ENCODE measurements around the gene CDC42BPA. TPM values are rescaled to one million over a fixed set of nuclear protein-coding genes. Genes with fewer than 3 reads are reported as not detected.

CDC42BPA gene
- total and polyA plus RNA-seq, 2 of the 8 experiments (the other 6 are each of a cell fraction or from before 2014, with no cell fraction given), result 7.1 to 28.5 TPM

DNA sequence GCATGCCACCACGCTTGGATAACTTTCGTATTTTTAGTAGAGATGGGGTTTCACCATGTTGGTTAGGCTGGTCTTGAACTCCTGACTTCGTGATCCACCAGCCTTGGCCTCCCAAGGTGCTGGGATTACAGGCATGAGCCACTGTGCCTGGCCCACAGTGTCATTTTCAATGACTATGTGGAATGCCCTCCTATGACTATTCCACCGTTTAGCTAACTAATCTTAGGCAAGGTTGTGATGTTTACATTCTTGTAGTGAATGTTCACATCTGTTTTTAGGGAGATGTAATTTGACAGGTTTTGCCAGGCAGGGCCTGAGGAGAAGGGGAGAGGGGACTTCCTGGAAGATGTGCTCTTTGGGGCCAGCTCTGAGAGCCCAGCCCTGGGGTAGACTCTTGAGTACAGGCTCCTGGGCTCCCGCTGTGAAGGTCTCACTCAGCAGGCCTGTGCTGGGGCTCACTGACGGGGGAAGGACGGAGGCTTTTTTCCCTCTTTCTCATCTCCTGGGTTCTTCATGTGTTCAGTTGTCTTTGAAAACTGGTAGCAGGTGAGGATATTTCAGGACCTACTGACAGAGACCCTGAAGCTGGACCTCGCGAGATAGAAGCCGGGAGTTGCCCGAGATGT, 365.0 kb downstream of the CDC42BPA start:
- no peak overlapping the region for H3K18ac ChIP-seq (ENCODE audit: extremely low read depth, low read length)
- peaks cover 3 to 29% of the 10 kb centered on the region in 2 experiments for H3K79me2 ChIP-seq (ENCODE audit: control insufficient read depth in 1 of 2, insufficient read depth in 2 of 2, low read length in 2 of 2)
- no peak overlapping the region for H3K4ac ChIP-seq (replicated peaks; ENCODE audit: insufficient read length, low read depth, low read length)
- WGBS, 2 experiments (ENCODE audit: extremely low coverage in 1 of 2, insufficient coverage in 1 of 2, insufficient read length in 1 of 2, insufficient replicate concordance in 2 of 2, low coverage in 1 of 2, low lambda C conversion rate in 2 of 2, missing lambda C conversion rate in 1 of 2), result 93% methylated on average over 11 of the region's 11 CpGs; no CpG with 5 or more reads in 1 of the 2 experiments
- H2BK5ac ChIP-seq (ENCODE audit: low read depth, low read length), result no peak overlapping the region
- no peaks in the 10 kb centered on the region for H3K36me3 ChIP-seq (ENCODE audit: control insufficient read depth in 2 of 4, insufficient read depth in 4 of 4, low read length in 3 of 4)
- H3K23me2 ChIP-seq (ENCODE audit: low read depth, low read length), result no peaks in the 10 kb centered on the region
- H2BK15ac ChIP-seq (ENCODE audit: low read length), result no peak overlapping the region
- H3K27me3 ChIP-seq (replicated peaks in 1 of 4; ENCODE audit: control insufficient read depth in 3 of 4, extremely low read depth in 1 of 4, insufficient read depth in 3 of 4, low read length in 3 of 4), result no peaks in the 10 kb centered on the region
- H4K20me1 ChIP-seq (replicated peaks in 1 of 2; ENCODE audit: control insufficient read depth in 1 of 2, insufficient read depth in 2 of 2, low read length in 2 of 2), result peaks cover 2 to 3% of the 10 kb centered on the region in 2 experiments
- H4K91ac ChIP-seq (replicated peaks; ENCODE audit: insufficient read length, low read length), result no peak overlapping the region
- no peak overlapping the region for H3K23ac ChIP-seq (ENCODE audit: insufficient read length)
- H2AFZ ChIP-seq (ENCODE audit: low read length), result no peak overlapping the region
- CTCF ChIA-PET (ENCODE audit: partially characterized antibody), result interaction anchor here (1.3 kb wide), 1 partner anchor 41 kb away, joined by 3 read pairs; no protein-coding TSS in a partner anchor
- peaks cover 3% of the 10 kb centered on the region; the same call in 1 of the 2 replicates for H3K79me1 ChIP-seq (ENCODE audit: low read depth, low read length)
- no peak overlapping the region for H2BK12ac ChIP-seq (ENCODE audit: low read depth, low read length)
- H2BK120ac ChIP-seq (replicated peaks; ENCODE audit: low read depth, low read length), result no peak overlapping the region
- H4K8ac ChIP-seq (ENCODE audit: extremely low read depth, insufficient read depth, low read length), result no peak overlapping the region
- no peak overlapping the region for H3K56ac ChIP-seq (replicated peaks; ENCODE audit: insufficient read length, low read depth, low read length)
- no peak overlapping the region for H2AK5ac ChIP-seq (ENCODE audit: low read depth, low read length)
- H3K4me1 ChIP-seq (replicated peaks in 1 of 4; ENCODE audit: control insufficient read depth in 3 of 4, insufficient read depth in 4 of 4, low read length in 3 of 4), result peaks cover 0 to 4% (median 0%) of the 10 kb centered on the region in 4 experiments; a peak in 3 of 7 replicates
- no peak overlapping the region for H3K14ac ChIP-seq (ENCODE audit: insufficient read length)
- no peak overlapping the region for H3K9ac ChIP-seq (replicated peaks in 1 of 4; ENCODE audit: extremely low read depth in 1 of 4, low read depth in 3 of 4, low read length in 3 of 4)
- DNase-seq (ENCODE audit: low read depth in 1 of 2, low spot score in 2 of 2) (no peak), FAIRE-seq (no peak)
- H2BK20ac ChIP-seq (ENCODE audit: low read length), result no peak overlapping the region
- POLR2A ChIA-PET (ENCODE audit: partially characterized antibody), result no interaction called here
- peaks cover 0 to 3% of the 10 kb centered on the region in 2 experiments; a peak in 2 of 4 replicates for H3K9me3 ChIP-seq (ENCODE audit: insufficient read depth in 2 of 2, low read depth in 1 of 2, low read length in 1 of 2)
- no peak overlapping the region for H3K4me3 ChIP-seq (ENCODE audit: extremely low read depth in 1 of 4, insufficient read depth in 2 of 4, low read depth in 3 of 4, low read length in 4 of 4)
- no peak overlapping the region for H3K4me2 ChIP-seq (ENCODE audit: insufficient read depth in 1 of 2, low read depth in 2 of 2, low read length in 2 of 2)
- no peak overlapping the region for H3K27ac ChIP-seq (ENCODE audit: low read depth, low read length)
- no peak overlapping the region for H4K5ac ChIP-seq (ENCODE audit: insufficient read length, low read depth, low read length)

Measured in H1 (cell line).